ENCODE data around the gene CTNNA1. TPM values are rescaled to one million over a fixed set of nuclear protein-coding genes. Genes with fewer than 3 reads are reported as not detected.
"Not testable (repeated sequence)": the region's sequence is repeated elsewhere in the genome, so short reads cannot be mapped to it uniquely, and the experiment has no call there.

Gene CTNNA1
- total and polyA plus RNA-seq, 2 experiments from 2014 or later: 194 to 393 TPM

DNA sequence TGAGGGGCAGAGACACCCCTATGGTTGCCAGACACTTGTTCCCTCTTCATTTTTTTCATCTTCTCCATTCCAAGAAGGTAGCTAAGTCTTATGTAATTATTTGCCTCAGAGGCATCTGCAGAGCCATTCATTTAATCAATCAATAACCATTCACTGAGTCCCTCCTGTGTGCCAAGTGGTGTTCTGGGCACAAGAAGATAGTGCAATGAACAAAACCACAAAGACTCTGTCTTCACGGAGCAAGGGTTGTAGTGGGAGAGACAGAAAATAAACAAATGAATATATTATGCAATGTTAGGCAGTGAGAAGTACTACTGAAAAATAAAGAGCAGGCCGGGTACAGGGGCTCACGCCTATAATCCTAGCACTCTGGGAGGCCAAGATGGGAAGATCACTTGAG is 41.4 kb upstream of the CTNNA1 start:
- H3K27ac ChIP-seq: no peak overlapping the region
- H2AFZ ChIP-seq: no peak overlapping the region
- no peaks in the 10 kb centered on the region; the same call in 1 of the 2 replicates for H3F3A ChIP-seq (ENCODE audit: insufficient read depth)
- TF ChIP-seq EZH2phosphoT487 (IDR thresholded peaks at IDR 0.05; ENCODE audit: insufficient read depth, low read depth) (no peak), EZH2 (IDR thresholded peaks at IDR 0.05; ENCODE audit: insufficient read depth, poor library complexity, severe bottlenecking) (no peak)
- no peaks in the 10 kb centered on the region for H3K79me2 ChIP-seq (ENCODE audit: insufficient read depth)
- no peaks in the 10 kb centered on the region for H3K27me3 ChIP-seq (replicated peaks; ENCODE audit: insufficient read depth)
- WGBS, 2 experiments (ENCODE audit: low coverage in 1 of 2, low lambda C conversion rate in 2 of 2, missing lambda C conversion rate in 2 of 2): 52 to 57% methylated on average over 3 of the region's 3 CpGs
- H3K9me2 ChIP-seq (ENCODE audit: insufficient read depth): no peaks in the 10 kb centered on the region
- in situ Hi-C loops (cut with MboI): no loop called here
- no peaks in the 10 kb centered on the region for H3K36me3 ChIP-seq (ENCODE audit: low read depth)
- no peak overlapping the region for H3K4me3 ChIP-seq
- no peaks in the 10 kb centered on the region for H4K20me1 ChIP-seq (ENCODE audit: insufficient read depth)
- H3K9ac ChIP-seq: no peak overlapping the region
- no peak for DNase-seq
- peaks cover 5% of the 10 kb centered on the region; the same call in 1 of the 2 replicates for H3K4me1 ChIP-seq (ENCODE audit: insufficient read depth)
- no peak overlapping the region for H3K4me2 ChIP-seq (ENCODE audit: unreplicated experiment)
- H3K9me3 ChIP-seq (ENCODE audit: low read depth): no peaks in the 10 kb centered on the region

DNA sequence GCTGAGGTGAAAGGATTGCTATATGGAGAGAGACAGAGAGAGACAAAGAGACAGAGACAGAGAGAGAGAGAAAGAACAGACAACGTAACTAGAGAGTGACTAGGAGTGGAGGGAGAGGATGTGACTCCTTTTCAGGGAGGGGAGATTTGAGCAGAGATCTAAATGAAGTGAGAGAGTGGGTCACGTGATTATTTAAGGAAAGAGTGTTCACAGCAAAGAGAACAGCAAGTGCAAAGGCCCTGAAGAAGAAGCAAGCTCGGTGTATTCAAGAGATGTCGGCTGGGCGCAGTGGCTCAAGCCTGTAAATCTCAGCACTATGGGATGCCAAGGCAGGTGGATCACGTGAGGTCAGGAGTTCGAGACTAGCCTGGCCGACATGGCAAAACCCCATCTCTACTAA is 40.9 kb upstream of the CTNNA1 start:
- no peak for TF ChIP-seq EZH2 (IDR thresholded peaks at IDR 0.05; ENCODE audit: insufficient read depth, poor library complexity, severe bottlenecking)
- TF ChIP-seq EZH2phosphoT487 (IDR thresholded peaks at IDR 0.05; ENCODE audit: insufficient read depth, low read depth): no peak
- 86 to 93% methylated on average over 8 of the region's 8 CpGs for WGBS, 2 experiments (ENCODE audit: low coverage in 1 of 2, low lambda C conversion rate in 2 of 2, missing lambda C conversion rate in 2 of 2)
- Histone ChIP-seq H2AFZ (no peak overlapping the region), H3K9me2 (ENCODE audit: insufficient read depth) (no peaks in the 10 kb centered on the region), H3K27ac (no peak overlapping the region), H3K4me1 (ENCODE audit: insufficient read depth) (peaks cover 2% of the 10 kb centered on the region; the same call in 1 of the 2 replicates), H3K79me2 (ENCODE audit: insufficient read depth) (no peaks in the 10 kb centered on the region), H3K4me2 (ENCODE audit: unreplicated experiment) (no peak overlapping the region), H3K9me3 (ENCODE audit: low read depth) (no peaks in the 10 kb centered on the region), H3F3A (ENCODE audit: insufficient read depth) (no peaks in the 10 kb centered on the region; the same call in 1 of the 2 replicates), H3K27me3 (replicated peaks; ENCODE audit: insufficient read depth) (no peaks in the 10 kb centered on the region), H4K20me1 (ENCODE audit: insufficient read depth) (no peaks in the 10 kb centered on the region), H3K36me3 (ENCODE audit: low read depth) (no peaks in the 10 kb centered on the region), H3K9ac (no peak overlapping the region), H3K4me3 (no peak overlapping the region)
- no peak for DNase-seq
- in situ Hi-C loops (cut with MboI): no loop called here

DNA sequence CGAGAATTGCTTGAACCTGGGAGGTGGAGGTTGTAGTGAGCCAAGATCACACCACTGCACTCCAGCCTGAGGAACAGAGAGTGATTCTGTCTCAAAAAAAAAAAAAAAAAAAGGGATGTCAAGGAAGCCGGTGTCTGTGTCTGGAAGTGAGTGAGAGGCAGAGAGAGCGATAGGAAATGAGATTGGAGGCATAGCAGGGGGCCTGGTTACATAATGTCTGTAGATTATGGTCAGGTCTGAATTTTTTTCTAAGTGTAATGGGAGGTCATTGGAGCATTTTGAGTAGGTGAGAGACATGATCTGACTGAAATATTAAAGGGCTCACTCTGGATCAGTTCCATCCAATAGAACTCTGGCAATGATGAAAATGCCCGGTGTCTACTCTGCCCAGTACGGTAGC is 40.4 kb upstream of the CTNNA1 start:
- no peaks in the 10 kb centered on the region for H3K27me3 ChIP-seq (replicated peaks; ENCODE audit: insufficient read depth)
- H3F3A ChIP-seq (ENCODE audit: insufficient read depth): no peaks in the 10 kb centered on the region
- 77% methylated on average over 5 of the region's 5 CpGs for WGBS, 2 experiments (ENCODE audit: low coverage in 1 of 2, low lambda C conversion rate in 2 of 2, missing lambda C conversion rate in 2 of 2)
- no peak overlapping the region for H3K27ac ChIP-seq
- no peaks in the 10 kb centered on the region for H3K4me1 ChIP-seq (ENCODE audit: insufficient read depth)
- no peaks in the 10 kb centered on the region for H3K9me3 ChIP-seq (ENCODE audit: low read depth)
- H3K36me3 ChIP-seq (ENCODE audit: low read depth): no peaks in the 10 kb centered on the region
- H3K9me2 ChIP-seq (ENCODE audit: insufficient read depth): no peaks in the 10 kb centered on the region
- H3K9ac ChIP-seq: no peak overlapping the region
- no peaks in the 10 kb centered on the region for H4K20me1 ChIP-seq (ENCODE audit: insufficient read depth)
- no peak for TF ChIP-seq EZH2 (IDR thresholded peaks at IDR 0.05; ENCODE audit: insufficient read depth, poor library complexity, severe bottlenecking)
- TF ChIP-seq EZH2phosphoT487 (IDR thresholded peaks at IDR 0.05; ENCODE audit: insufficient read depth, low read depth): no peak
- in situ Hi-C loops (cut with MboI): no loop called here
- no peak overlapping the region for H3K4me3 ChIP-seq
- no peaks in the 10 kb centered on the region for H3K79me2 ChIP-seq (ENCODE audit: insufficient read depth)
- DNase-seq: no peak
- no peak overlapping the region for H3K4me2 ChIP-seq (ENCODE audit: unreplicated experiment)
- H2AFZ ChIP-seq: no peak overlapping the region

DNA sequence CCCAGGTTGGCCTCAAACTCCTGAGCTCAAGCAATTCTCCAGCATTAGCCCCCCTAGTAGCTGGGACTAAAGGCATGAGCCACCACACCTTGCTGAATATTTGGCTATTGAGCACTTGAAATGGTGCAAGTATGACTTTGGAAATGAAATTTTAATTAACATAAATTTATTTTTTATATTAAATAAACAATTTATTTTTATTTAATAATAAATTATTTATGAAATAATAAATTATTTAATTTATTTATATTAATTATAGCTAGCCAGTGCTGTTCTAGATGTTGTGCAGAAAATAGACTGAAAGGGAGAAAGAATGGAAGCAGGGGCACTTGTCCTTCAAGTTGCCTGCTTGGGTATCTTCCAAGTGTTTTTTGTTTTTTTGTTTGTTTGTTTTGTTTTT is 40.0 kb upstream of the CTNNA1 start:
- H2AFZ ChIP-seq: no peak overlapping the region
- in situ Hi-C loops (cut with MboI): no loop called here
- no peak overlapping the region for H3K27ac ChIP-seq
- no peaks in the 10 kb centered on the region for H3K36me3 ChIP-seq (ENCODE audit: low read depth)
- H4K20me1 ChIP-seq (ENCODE audit: insufficient read depth): no peaks in the 10 kb centered on the region
- no peak overlapping the region for H3K4me3 ChIP-seq
- no peaks in the 10 kb centered on the region for H3K9me2 ChIP-seq (ENCODE audit: insufficient read depth)
- no peak for DNase-seq
- H3F3A ChIP-seq (ENCODE audit: insufficient read depth): no peaks in the 10 kb centered on the region
- TF ChIP-seq EZH2 (IDR thresholded peaks at IDR 0.05; ENCODE audit: insufficient read depth, poor library complexity, severe bottlenecking) (no peak), EZH2phosphoT487 (IDR thresholded peaks at IDR 0.05; ENCODE audit: insufficient read depth, low read depth) (no peak)
- H3K27me3 ChIP-seq (replicated peaks; ENCODE audit: insufficient read depth): no peaks in the 10 kb centered on the region
- no peaks in the 10 kb centered on the region for H3K4me1 ChIP-seq (ENCODE audit: insufficient read depth)
- no peaks in the 10 kb centered on the region for H3K9me3 ChIP-seq (ENCODE audit: low read depth)
- no peaks in the 10 kb centered on the region for H3K79me2 ChIP-seq (ENCODE audit: insufficient read depth)
- no peak overlapping the region for H3K9ac ChIP-seq
- no peak overlapping the region for H3K4me2 ChIP-seq (ENCODE audit: unreplicated experiment)

DNA sequence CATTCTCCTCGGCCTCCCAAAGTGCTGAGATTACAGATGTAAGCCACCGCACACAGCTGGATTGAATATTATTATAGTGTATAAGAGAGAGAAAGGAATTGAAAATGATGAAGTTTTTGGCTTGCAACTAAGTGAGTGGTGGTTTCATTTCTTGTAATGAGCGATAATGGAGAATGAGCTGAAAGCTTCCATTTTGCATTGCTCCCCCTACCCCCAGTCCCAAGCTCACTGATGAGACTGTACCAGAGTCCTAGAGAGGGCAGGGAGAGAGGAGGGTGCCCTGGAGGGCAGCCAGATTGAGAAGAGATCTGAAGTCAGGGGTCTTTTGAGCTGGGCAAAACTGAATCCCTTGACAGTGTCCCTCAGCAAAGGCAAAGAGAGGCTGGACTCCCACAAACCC is 38.5 kb upstream of the CTNNA1 start:
- WGBS, 2 experiments (ENCODE audit: low coverage in 1 of 2, low lambda C conversion rate in 2 of 2, missing lambda C conversion rate in 2 of 2): 81% methylated on average over 3 of the region's 3 CpGs
- no peaks in the 10 kb centered on the region for H3F3A ChIP-seq (ENCODE audit: insufficient read depth)
- H3K9me3 ChIP-seq (ENCODE audit: low read depth): no peaks in the 10 kb centered on the region
- no peaks in the 10 kb centered on the region for H3K9me2 ChIP-seq (ENCODE audit: insufficient read depth)
- no peaks in the 10 kb centered on the region for H3K4me1 ChIP-seq (ENCODE audit: insufficient read depth)
- H3K4me3 ChIP-seq: no peak overlapping the region
- no peak overlapping the region for H3K27ac ChIP-seq
- no peaks in the 10 kb centered on the region for H4K20me1 ChIP-seq (ENCODE audit: insufficient read depth)
- H3K9ac ChIP-seq: no peak overlapping the region
- in situ Hi-C loops (cut with MboI): no loop called here
- no peaks in the 10 kb centered on the region for H3K27me3 ChIP-seq (replicated peaks; ENCODE audit: insufficient read depth)
- H3K36me3 ChIP-seq (ENCODE audit: low read depth): no peaks in the 10 kb centered on the region
- H3K79me2 ChIP-seq (ENCODE audit: insufficient read depth): no peaks in the 10 kb centered on the region
- H2AFZ ChIP-seq: no peak overlapping the region
- TF ChIP-seq EZH2 (IDR thresholded peaks at IDR 0.05; ENCODE audit: insufficient read depth, poor library complexity, severe bottlenecking): no peak
- no peak for TF ChIP-seq EZH2phosphoT487 (IDR thresholded peaks at IDR 0.05; ENCODE audit: insufficient read depth, low read depth)
- no peak overlapping the region for H3K4me2 ChIP-seq (ENCODE audit: unreplicated experiment)
- no peak for DNase-seq

DNA sequence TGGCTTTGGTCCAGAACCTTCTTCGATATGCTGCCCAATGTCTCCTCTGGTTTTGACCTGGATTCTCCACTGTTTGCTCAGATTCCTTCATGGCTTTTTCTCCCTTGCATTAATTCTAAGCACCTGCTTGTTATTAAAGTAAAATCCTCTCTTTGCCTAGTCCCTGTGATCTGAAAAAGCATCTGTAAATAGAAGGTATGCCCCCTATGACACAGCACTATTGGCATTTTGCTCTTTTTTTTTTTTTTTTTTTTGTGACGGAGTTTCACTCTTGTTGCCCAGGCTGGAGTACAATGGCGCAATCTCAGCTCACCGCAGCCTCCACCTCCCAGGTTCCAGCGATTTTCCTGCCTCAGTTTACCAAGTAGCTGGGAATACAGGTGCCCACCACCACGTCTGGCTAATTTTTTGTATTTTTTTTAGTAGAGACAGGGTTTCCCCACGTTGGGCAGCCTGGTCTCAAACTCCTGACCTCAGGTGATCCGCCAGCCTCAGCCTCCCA is 37.2 kb upstream of the CTNNA1 start:
- in situ Hi-C loops (cut with MboI); H3K4me3 ChIP-seq; H4K20me1 ChIP-seq (ENCODE audit: insufficient read depth); H3K4me1 ChIP-seq (ENCODE audit: insufficient read depth); H3K27ac ChIP-seq; H2AFZ ChIP-seq; H3K9me2 ChIP-seq (ENCODE audit: insufficient read depth); H3K79me2 ChIP-seq (ENCODE audit: insufficient read depth); H3K4me2 ChIP-seq (ENCODE audit: unreplicated experiment); H3F3A ChIP-seq (ENCODE audit: insufficient read depth); H3K9ac ChIP-seq; H3K9me3 ChIP-seq (ENCODE audit: low read depth); H3K36me3 ChIP-seq (ENCODE audit: low read depth); H3K27me3 ChIP-seq (replicated peaks; ENCODE audit: insufficient read depth): not testable (repeated sequence)
- WGBS, 2 experiments (ENCODE audit: low coverage in 1 of 2, low lambda C conversion rate in 2 of 2, missing lambda C conversion rate in 2 of 2): 46 to 49% methylated on average over 8 of the region's 8 CpGs
- peak; percentile 12 for DNase-seq
